ENCODE measurements around the gene KLF1.

DNA sequence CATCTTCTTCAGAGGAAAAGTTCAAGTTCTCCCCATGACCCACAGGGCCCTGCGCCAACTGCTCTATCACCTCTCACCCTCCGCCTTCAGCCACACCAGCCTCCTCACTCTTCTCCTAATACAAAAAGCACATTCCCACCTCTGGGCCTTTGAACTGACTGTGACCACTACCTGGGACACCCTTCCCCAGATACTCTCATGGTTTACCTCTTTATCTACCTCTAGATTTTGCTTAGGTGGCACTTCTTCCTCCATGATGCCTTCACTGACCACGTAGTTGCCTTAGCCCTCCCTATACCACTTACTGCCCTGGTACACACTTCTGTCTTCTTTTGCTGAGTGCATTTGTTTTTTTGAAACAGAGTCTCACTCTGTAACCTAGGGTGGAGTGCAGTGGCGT, 36.0 kb upstream of the KLF1 start:
- TF ChIP-seq, protein P1, sequence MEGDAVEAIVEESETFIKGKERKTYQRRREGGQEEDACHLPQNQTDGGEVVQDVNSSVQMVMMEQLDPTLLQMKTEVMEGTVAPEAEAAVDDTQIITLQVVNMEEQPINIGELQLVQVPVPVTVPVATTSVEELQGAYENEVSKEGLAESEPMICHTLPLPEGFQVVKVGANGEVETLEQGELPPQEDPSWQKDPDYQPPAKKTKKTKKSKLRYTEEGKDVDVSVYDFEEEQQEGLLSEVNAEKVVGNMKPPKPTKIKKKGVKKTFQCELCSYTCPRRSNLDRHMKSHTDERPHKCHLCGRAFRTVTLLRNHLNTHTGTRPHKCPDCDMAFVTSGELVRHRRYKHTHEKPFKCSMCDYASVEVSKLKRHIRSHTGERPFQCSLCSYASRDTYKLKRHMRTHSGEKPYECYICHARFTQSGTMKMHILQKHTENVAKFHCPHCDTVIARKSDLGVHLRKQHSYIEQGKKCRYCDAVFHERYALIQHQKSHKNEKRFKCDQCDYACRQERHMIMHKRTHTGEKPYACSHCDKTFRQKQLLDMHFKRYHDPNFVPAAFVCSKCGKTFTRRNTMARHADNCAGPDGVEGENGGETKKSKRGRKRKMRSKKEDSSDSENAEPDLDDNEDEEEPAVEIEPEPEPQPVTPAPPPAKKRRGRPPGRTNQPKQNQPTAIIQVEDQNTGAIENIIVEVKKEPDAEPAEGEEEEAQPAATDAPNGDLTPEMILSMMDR (IDR thresholded peaks at IDR 0.05; ENCODE audit: insufficient read depth, low read depth, low read length): no peak
- TF ChIP-seq EZH2 (IDR thresholded peaks at IDR 0.05; ENCODE audit: insufficient read depth, low read length): no peak
